ENCODE results near the gene DPP3.

The DPP3 gene

GRCh38 chr11:66465373-66466224 is 14.6 kb upstream of the DPP3 start:
- DNase-seq = no peak

- DNase-seq = peak; percentile 97
Measured at GRCh38 chr11:66466225-66467033, 13.8 kb upstream of the DPP3 start, which contains the start of gene PELI3. Gene PELI3, plus strand, starts transcription at chr11:66466905. Its CDS starts 1,224 bp downstream, at chr11:66468129.

DNA sequence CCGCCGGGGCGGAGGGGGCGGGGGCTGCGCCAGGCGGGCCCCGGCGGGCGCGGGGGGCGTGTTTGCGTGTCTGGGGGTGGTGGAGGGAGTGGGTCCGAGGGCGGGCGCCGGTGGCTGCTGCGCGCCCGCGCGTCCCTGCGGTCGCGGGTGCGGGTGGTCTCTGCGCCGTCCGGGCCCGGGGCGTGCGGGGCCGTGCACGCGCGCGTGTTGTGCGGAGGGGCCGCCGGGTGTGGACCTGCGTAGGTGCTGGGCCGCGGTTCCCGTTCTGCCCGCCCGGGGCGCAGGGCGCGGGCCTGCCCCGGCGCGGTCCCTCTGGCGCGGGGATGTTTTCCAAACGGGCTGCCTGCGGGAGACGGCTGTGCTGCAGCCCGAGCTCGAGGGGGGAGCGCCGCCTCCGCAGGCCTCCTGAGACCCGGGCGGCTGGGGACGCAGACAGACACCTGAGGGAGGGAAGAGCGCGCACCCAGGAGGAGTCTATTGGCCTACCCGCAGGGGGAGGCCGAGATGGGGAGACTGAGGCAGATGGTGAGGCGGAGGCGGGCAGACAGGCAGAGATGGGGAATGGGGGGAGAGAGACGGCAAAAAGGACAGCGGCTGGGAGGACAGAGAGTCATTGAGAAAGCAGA is 13.1 kb upstream of the DPP3 start:
- DNase-seq = no peak

GRCh38 chr11:66467756-66468155 is 12.5 kb upstream of the DPP3 start:
- DNase-seq = peak; percentile 21

- DNase-seq = no peak
Measured at GRCh38 chr11:66468691-66469090, 11.5 kb upstream of the DPP3 start.

DNA sequence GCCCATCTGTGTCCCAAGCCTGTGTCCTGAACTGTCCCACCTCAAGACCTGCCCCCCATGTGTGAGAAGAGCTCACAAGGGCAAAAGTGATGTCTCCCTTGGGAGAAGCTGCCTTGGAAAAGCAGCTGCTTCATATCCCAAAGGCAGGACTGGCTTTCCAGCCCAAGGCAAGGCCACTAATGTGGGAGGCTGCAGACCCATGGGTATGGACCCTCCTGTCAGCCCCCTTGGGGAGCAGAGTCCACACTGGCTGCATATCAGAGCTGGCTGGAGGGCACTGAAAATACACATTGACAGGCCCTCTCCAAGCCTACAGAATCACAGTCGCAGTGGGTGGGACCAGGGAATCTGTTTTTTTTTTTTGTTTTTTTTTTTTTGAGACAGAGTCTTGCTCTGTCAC is 10.8 kb upstream of the DPP3 start:
- no peak for DNase-seq

- DNase-seq = no peak
Measured at GRCh38 chr11:66470015-66470414, 10.2 kb upstream of the DPP3 start.

DNA sequence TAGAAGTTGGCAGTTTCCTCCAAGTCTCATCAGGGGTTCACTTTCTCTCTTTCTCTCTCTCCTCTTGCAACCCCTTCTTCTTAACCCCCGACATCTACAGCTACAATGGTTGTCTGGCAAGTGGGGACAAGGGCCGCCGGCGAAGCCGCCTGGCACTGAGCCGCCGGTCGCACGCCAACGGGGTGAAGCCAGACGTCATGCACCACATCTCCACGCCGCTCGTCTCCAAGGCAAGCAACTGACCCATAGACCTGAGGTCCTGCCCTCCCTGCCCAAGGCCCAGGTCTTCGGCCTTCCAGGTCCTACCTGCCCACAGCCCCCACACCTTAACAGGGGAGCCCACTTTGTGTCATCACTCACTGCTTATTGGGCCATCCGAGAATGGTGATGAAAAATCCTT is 9.1 kb upstream of the DPP3 start:
- no peak for DNase-seq

GRCh38 chr11:66472054-66472453 is 8.2 kb upstream of the DPP3 start:
- no peak for DNase-seq

GRCh38 chr11:66473167-66473566 is 7.1 kb upstream of the DPP3 start:
- DNase-seq = no peak

GRCh38 chr11:66473608-66474515 is 6.4 kb upstream of the DPP3 start:
- DNase-seq = no peak

GRCh38 chr11:66475349-66476172 is 4.7 kb upstream of the DPP3 start:
- no peak for DNase-seq

DNA sequence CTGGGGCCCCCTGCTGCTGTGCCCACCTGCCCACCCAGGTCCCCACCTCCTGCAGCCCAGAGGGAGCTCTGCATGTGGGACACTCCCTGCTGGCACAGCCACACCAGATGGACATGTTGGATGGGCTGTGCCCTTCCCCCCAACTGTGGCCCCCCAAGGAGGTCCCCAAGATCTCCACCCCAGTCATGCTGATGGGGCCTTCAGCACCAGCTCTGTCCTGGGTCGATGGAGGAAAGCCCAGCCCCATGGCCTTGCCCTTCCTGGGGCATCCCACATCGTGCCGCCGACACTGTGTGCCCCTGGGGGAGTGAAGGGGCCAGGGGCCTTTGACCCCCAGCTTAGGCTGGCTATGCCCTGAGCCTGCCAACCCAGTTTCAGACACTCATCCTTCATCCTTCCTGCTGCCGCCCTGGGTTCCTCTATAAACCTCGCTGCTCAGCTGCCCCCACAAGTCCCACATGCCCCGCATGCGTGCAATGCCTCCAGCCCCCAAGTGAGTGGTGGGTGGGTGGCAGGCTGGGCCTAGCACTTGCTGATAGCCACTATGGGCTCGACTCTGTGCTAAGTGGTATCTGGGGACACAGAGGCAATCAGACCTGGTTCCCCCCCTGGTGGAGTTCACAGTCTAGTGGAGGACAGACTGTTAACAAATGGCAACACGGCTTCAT is 3.9 kb upstream of the DPP3 start:
- no peak for DNase-seq

DNA sequence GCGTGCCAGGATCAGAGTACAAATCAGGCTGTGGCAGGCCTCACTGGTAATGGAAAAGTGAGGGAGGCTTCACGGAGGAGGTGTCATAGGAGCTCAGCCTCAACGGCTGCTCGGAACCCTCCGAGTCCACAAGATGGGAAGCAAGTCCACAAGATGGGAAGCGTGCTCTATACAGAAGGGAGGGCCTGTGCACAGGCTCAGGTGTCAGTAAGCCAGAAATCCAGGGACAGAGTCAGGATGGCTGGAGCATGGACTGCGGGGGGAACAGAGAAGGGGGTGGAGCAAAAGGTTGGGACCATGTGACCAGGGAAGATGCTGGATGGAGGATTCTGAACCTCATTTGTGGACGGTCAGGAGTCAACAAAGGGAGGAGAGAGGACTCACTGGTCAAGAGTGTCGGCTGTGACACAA is 3.4 kb upstream of the DPP3 start:
- DNase-seq = no peak

- DNase-seq = no peak
Measured at GRCh38 chr11:66477263-66478201, 2.7 kb upstream of the DPP3 start.

DNA sequence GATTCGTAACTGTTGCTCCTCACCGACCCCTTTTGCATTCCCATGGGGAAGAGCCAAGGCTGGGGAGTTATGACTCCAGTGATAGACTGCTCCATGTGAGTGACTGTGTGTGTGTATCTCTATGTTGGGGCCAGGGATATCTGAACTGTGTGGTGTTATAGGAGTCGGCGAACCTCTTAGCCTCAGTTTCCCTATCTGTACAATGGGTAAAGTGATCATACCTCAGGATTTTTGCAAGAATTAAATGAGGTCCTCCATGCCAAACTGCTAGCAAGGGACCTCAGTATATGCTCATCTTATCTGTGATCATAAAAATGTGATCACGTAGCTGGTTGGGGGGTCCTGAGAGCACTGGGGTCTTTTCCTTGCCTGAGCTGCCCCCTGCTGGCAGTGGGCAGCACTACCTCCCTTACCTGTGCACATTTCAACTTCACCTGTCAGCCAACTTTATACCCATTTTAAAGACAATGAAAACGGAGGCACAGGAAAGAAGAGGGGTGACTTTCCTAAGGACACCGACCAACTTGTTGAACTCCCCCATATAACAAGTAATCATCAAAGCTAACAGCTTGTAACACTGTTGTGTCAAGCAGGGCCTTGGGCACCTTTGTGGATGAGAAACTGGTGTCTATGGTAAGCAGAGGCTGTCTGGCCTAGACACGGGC is 1.4 kb upstream of the DPP3 start:
- DNase-seq = peak; percentile 42

GRCh38 chr11:66479394-66480116 is 679 bp upstream of the DPP3 start:
- DNase-seq = no peak

DNA sequence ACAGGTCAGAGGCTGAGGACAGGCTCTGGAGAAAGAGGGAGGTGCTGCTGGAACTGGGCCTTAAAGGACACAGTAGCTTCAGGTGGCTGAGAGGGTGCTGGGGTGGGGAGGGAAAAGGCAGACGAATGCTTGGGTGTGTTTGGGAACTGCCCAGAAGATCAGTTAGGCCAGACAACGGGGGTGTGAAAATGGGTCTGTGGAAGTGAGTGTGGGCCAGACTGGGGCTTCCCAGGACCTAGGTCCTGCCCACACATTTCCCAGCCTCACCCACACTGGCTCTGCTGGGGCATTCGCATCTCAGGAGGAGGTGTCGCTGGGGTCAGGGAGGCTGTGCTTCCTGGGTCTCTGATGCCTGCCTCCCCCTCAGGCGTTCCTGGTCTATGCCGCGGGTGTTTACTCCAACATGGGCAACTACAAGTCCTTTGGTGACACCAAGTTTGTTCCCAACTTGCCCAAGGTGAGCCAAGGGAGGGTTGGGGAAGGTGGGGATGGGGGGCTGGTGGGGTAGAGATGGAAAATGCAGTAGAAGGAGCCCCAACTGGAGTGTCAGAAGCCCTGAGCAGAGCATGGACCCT is 4.7 kb downstream of the DPP3 start:
- DNase-seq = no peak

Data from CD4-positive, alpha-beta T cell treated with Interleukin-12 subunit alpha and Interleukin-12 subunit beta, for 1 hour (primary cell).